NB4 (cell line): ENCODE measurements around the gene CES3.

ENCODE experiments used
- CTCF ChIP-seq: IDR thresholded peaks from one replicate; pipeline ENCODE4 v1.5.1; 2012; ENCODE audit warnings: low read depth, low read length
- MAX ChIP-seq: IDR thresholded peaks from 2 replicates; pipeline ENCODE4 v1.6.1; 2011; ENCODE audit warnings: low read depth, low read length
- MYC ChIP-seq: IDR thresholded peaks from 2 replicates; pipeline ENCODE4 v1.6.1; 2011; ENCODE audit warnings: low read depth, low read length
- POLR2A ChIP-seq: IDR thresholded peaks from 2 replicates; pipeline ENCODE4 v1.6.1; 2011; ENCODE audit warnings: mild to moderate bottlenecking; ENCODE audit not compliant: insufficient read length; ENCODE audit errors: extremely low read depth

GRCh38 chr16:67016681-67017420 lies 55.8 kb downstream of the CES3 start:
- TF ChIP-seq CTCF (no peak), MAX (no peak), POLR2A (no peak), MYC (no peak)
